Measurements from ENCODE around the gene PCDH10.
"Not testable (repeated sequence)": the region's sequence is repeated elsewhere in the genome, so short reads cannot be mapped to it uniquely, and the experiment has no call there.

The PCDH10 gene

GRCh38 chr4:133150486-133151340, 1.6 kb downstream of the PCDH10 start:
- DNase-seq, result peak in 1 of 5 experiments; percentile 9

DNA sequence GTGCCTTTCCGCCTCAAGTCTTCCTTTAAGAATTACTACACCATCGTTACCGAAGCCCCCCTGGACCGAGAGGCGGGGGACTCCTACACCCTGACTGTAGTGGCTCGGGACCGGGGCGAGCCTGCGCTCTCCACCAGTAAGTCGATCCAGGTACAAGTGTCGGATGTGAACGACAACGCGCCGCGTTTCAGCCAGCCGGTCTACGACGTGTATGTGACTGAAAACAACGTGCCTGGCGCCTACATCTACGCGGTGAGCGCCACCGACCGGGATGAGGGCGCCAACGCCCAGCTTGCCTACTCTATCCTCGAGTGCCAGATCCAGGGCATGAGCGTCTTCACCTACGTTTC, 2.2 kb downstream of the PCDH10 start:
- peak in 1 of 5 experiments; percentile 27 for DNase-seq

GRCh38 chr4:133151691-133152329, 2.7 kb downstream of the PCDH10 start:
- no peak for DNase-seq

DNA sequence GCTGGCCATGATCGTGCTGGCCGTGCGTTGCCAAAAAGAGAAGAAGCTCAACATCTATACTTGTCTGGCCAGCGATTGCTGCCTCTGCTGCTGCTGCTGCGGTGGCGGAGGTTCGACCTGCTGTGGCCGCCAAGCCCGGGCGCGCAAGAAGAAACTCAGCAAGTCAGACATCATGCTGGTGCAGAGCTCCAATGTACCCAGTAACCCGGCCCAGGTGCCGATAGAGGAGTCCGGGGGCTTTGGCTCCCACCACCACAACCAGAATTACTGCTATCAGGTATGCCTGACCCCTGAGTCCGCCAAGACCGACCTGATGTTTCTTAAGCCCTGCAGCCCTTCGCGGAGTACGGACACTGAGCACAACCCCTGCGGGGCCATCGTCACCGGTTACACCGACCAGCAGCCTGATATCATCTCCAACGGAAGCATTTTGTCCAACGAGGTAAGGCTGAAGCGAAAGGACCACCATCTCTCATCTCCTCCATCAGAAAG, 3.3 kb downstream of the PCDH10 start:
- DNase-seq, result no peak

- no peak for DNase-seq
Observed at GRCh38 chr4:133152831-133153481, 3.9 kb downstream of the PCDH10 start.

DNA sequence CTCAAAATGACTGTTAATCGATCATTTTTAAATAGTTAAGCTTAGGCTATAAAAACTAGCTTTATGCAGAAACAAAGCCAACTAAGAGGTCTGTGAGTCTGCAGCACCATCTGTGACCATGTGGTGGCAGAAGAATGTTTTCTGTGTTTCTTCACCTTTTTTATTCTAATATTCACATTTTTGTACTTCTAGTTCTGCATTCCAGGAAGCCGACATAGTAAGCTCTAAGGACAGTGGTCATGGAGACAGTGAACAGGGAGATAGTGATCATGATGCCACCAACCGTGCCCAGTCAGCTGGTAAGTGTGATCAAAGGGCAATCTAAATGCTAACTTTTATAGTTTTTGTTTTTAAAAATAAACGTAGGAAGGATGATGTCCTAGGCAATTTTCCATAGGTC, 5.6 kb downstream of the PCDH10 start:
- DNase-seq, result no peak

GRCh38 chr4:133156096-133156495, 7.0 kb downstream of the PCDH10 start:
- no peak for DNase-seq

- no peak for DNase-seq
Observed at GRCh38 chr4:133156556-133156955, 7.5 kb downstream of the PCDH10 start.

DNA sequence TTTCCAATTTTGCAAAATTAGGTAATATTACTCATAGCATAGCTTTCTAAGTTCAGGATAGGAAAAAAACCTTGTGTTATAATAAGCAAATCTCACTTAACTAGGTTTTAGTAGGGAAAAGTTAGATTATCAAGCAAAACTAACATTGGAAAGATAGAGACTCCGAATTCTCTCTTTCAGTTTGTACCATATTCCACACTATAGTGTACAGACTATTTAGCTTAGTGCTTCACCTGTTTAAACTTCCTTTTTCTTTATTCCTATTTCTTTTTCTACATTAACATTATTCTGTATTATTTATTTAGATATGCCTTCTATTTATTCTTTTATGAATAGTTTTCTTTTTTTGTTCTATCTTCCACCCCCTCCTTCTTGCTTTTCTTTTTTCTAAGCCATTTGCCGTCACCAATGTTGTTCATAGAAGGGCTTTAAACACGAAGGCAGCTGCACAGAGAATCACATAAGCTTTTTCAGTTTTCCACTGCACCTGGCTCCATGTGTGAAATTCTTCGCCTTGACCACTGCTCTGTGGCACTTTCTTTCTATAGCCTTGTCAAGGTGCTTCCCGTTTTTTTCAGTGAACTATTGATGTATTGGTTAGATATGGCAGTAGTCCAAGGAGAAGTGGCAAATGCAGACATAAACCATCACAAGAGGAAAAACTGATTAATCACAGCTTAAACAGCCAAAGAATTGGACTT, 8.5 kb downstream of the PCDH10 start:
- no peak for DNase-seq

DNA sequence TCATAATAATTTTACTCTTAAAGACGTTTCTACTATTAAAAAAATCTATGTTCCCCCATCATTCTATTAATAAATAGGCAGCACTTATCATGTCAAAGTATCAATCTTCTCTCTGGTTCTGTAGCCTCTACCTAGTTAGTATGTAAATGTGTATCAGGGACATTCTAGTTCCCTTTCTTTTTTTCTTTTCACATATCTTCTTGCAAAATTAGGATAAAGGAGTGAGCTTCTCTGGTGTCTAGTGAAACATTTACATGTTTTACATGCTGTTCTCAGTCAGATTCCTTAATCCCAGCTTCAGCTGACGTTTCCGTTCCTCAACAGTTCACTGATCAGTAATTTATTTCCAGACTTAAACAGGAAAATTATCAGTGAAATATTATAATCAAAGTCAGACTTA, 11.8 kb downstream of the PCDH10 start:
- no peak for DNase-seq

DNA sequence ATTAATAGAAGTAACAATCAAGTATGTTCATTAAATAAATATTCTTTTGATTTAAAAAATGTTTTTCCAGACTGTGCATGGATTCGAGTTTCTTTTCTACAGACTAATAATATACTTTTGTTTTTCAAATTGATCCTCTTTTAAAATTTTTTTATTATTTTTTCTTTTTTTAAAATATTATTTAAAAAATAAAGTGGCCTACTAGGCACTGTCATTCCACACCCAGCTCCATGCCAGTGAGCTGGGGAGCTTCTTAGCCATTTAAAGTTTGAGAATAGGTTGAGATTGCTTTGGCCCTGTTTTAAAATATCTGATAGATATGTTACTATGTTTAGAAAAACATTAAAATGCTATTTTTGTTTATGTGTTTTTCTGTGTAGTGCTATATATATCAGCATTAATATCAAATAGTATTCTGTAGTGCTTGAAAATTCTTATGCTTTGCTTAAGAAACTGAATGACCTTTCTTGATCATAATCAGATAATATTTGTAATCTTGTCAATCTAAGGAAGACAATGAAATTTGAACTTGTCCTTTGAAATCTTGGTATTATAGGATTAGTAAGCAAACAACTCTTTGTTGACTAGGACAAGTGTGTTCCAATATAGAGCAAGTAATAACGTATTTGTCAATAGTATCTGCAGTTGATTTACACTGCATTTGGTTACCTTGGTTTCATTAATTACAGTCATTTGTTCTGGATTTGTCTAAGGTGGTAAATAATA, 12.6 kb downstream of the PCDH10 start:
- DNase-seq, result no peak

GRCh38 chr4:133162941-133163340, 13.8 kb downstream of the PCDH10 start:
- DNase-seq, result no peak

GRCh38 chr4:133178956-133179355, 29.9 kb downstream of the PCDH10 start:
- DNase-seq, result no peak

DNA sequence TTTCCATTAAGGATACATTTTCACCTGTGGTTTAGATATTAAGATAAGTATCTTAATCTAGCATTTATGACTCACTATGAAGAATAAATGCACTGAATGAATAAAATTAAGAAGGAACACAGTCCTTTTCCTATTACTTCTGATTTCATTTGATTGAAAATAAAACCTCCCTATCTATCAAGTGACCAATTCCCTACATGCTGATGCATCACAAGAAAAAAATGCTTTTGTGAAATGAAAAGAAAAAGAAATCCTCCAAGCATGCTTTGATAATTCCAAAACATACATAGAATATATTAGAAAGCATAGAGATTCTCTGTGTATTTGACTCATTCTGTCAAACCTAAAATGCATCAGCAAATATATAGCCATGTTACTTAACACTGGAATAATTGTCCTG, 37.1 kb downstream of the PCDH10 start:
- DNase-seq, result no peak

GRCh38 chr4:133186845-133187244, 37.8 kb downstream of the PCDH10 start:
- no peak for DNase-seq

DNA sequence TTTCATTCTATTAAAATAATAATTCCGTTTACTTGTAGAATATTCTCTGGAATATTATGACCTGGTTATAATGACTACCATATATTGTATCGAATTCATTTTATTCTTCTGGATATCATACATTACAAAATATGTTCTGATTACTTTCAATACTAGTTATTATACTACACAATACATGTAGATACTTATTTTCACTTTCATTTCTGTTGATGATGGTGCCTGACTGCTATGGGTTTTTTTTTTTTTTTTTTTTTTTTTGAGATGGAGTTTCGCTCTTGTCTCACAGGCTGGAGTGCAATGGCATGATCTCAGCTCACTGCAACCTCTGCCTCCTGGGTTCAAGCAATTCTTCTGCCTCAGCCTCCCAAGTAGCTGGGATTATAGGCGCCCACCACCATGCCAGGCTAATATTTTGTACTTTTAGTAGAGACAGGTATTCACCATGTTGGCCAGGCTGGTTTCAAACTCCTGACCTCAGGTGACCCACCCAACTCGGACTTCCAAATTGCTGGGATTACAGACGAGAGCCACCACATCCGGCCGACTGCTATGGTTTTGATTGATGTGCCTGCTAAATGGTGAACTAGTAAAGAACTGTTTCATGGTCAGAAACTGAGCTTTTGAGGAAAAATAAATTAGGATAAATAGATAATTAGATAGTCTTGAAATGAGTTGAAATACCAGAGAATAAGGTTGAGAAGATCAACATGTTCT, 39.5 kb downstream of the PCDH10 start:
- no peak for DNase-seq

- no peak for DNase-seq
Observed at GRCh38 chr4:133189147-133189517, 40.0 kb downstream of the PCDH10 start.

DNA sequence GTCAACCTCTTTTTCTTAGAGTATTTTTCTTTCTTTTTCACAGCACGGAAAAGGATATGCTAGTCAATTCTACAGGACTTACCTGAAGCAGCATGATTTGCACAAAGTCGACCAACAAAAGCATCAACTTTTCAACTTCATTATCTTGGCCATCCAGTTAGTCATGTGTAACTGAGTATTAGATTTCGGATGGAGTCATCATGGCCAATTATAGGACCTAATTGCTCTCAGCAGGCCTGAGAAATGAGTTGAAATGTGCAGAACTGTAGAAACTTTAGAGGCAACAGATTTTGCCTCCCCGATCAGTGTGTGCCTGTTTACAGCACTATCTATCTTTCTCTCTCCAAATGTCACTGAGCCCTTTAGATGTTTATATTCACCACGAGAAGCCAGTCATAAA, 41.0 kb downstream of the PCDH10 start:
- DNase-seq, result no peak

GRCh38 chr4:133208694-133209285, 59.7 kb downstream of the PCDH10 start:
- DNase-seq, result no peak

- DNase-seq, result no peak
Observed at GRCh38 chr4:133233922-133234321, 84.8 kb downstream of the PCDH10 start.

GRCh38 chr4:133240451-133240850, 91.4 kb downstream of the PCDH10 start:
- not testable (repeated sequence) for DNase-seq

Measured in T-helper 2 cell (primary cell).